Right atrium auricular region (tissue), 2 donors: ENCODE data around the gene PSME2. TPM values are rescaled to one million over a fixed set of nuclear protein-coding genes. Genes with fewer than 3 reads are reported as not detected.

Experiments used
- DNase-seq: peaks from one replicate; pipeline ENCODE4 v3.0.0-alpha.2; 2019; ENCODE audit warnings: low spot score
- H3K27ac ChIP-seq, 2 donors: fragments of 200-600 bp; sonication (generic); 1 replicate in 1 of 2; 2 replicates in 1 of 2; pipeline ENCODE4 v1.5.1; 2016 to 2019
- H3K27me3 ChIP-seq, 2 donors: fragments of 200-600 bp; sonication (generic); one replicate each; pipeline versions ENCODE4 v1.5.1 to v1.6.0; 2017 to 2019
- H3K36me3 ChIP-seq: fragments of 200-600 bp; sonication (generic); one replicate; pipeline ENCODE4 v1.5.1; 2016
- H3K4me1 ChIP-seq, 2 donors: fragments of 200-600 bp; sonication (generic); one replicate each; pipeline versions ENCODE4 v1.5.1 to v1.6.0; 2017 to 2019
- H3K4me3 ChIP-seq, 2 donors: fragments of 200-600 bp; sonication (generic); 1 replicate in 1 of 2; 2 replicates in 1 of 2; pipeline ENCODE4 v1.5.1; 2017 to 2019; ENCODE audit warnings: mild to moderate bottlenecking in 1 of 2, moderate library complexity in 1 of 2
- H3K9me3 ChIP-seq, 2 donors: fragments of 200-600 bp; sonication (generic); one replicate each; pipeline ENCODE4 v1.5.1; 2019
- CTCF ChIP-seq, 2 donors: fragments of 200-600 bp; sonication (generic); IDR thresholded peaks; one replicate each; pipeline ENCODE4 v1.5.1; 2019; ENCODE audit warnings: antibody characterized with exemption in 2 of 2
- total RNA-seq, 2 donors: library from RNA; depleted of rRNA; stranded (reverse); fragments of >200 nt; gene quantifications; one replicate each; pipeline ENCODE4 v1.1.0, GENCODE V29; 2016

PSME2 gene
- total RNA-seq, 2 donors from 2014 or later: 23.1 to 40.6 TPM

- Histone ChIP-seq H3K27ac (no peak overlapping the region), H3K36me3 (peaks cover 33% of the 10 kb centered on the region), H3K4me3 (no peak overlapping the region), H3K4me1 (peaks cover 0 to 19% of the 10 kb centered on the region in 2 donors), H3K27me3 (no peaks in the 10 kb centered on the region), H3K9me3 (no peaks in the 10 kb centered on the region)
- no peak for DNase-seq
- no peak for TF ChIP-seq CTCF (IDR thresholded peaks at IDR 0.05)
Measured at GRCh38 chr14:24186831-24187538, 40.6 kb upstream of the PSME2 start.

GRCh38 chr14:24185741-24186140 lies 39.3 kb upstream of the PSME2 start:
- Histone ChIP-seq H3K4me1 (peaks cover 0 to 19% of the 10 kb centered on the region in 2 donors), H3K36me3 (peaks cover 39% of the 10 kb centered on the region), H3K27me3 (no peaks in the 10 kb centered on the region), H3K9me3 (no peaks in the 10 kb centered on the region), H3K4me3 (no peak overlapping the region), H3K27ac (no peak overlapping the region)
- TF ChIP-seq CTCF (IDR thresholded peaks at IDR 0.05): no peak
- no peak for DNase-seq

- Histone ChIP-seq H3K27ac (no peak overlapping the region), H3K27me3 (no peaks in the 10 kb centered on the region), H3K36me3 (peaks cover 39% of the 10 kb centered on the region), H3K4me3 (no peak overlapping the region), H3K9me3 (no peaks in the 10 kb centered on the region), H3K4me1 (peaks cover 0 to 20% of the 10 kb centered on the region in 2 donors)
- no peak for DNase-seq
- TF ChIP-seq CTCF (IDR thresholded peaks at IDR 0.05): no peak
Measured at GRCh38 chr14:24185026-24185425, 38.6 kb upstream of the PSME2 start.

GRCh38 chr14:24184104-24184970 lies 37.9 kb upstream of the PSME2 start:
- no peak for TF ChIP-seq CTCF (IDR thresholded peaks at IDR 0.05)
- no peaks in the 10 kb centered on the region for H3K9me3 ChIP-seq
- no peak for DNase-seq
- peaks cover 0 to 26% of the 10 kb centered on the region in 2 donors for H3K4me1 ChIP-seq
- no peaks in the 10 kb centered on the region for H3K27me3 ChIP-seq
- no peak overlapping the region for H3K27ac ChIP-seq
- peaks cover 39% of the 10 kb centered on the region for H3K36me3 ChIP-seq
- H3K4me3 ChIP-seq: no peak overlapping the region

DNA sequence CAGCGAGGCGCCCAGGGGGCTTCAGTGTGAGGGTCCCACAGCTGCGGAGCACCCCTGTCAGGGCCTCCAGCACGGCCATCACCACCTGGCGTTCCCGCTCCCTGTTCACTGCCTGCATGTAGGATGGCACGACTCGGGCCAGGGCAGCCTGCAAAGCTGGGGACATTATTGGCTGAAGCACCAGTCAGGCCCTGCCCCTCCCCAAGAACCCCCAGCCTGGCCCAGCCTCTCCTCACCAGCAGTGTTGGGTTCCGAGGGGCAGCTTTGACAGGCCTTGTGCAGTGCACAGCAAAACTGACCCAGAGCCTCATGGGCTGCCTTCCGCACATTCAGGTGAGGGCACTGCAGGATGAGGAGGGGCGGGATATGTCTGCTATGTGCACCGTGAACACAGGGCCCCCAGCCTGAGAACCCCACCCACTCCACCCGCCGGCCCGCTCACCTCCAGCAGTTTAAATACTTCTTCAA lies 36.6 kb upstream of the PSME2 start:
- Histone ChIP-seq H3K4me3 (no peak overlapping the region), H3K27ac (no peak overlapping the region), H3K27me3 (no peaks in the 10 kb centered on the region), H3K36me3 (peaks cover 39% of the 10 kb centered on the region), H3K9me3 (no peaks in the 10 kb centered on the region), H3K4me1 (peaks cover 0 to 18% of the 10 kb centered on the region in 2 donors)
- DNase-seq: no peak
- TF ChIP-seq CTCF (IDR thresholded peaks at IDR 0.05): no peak
